Activated T-cell treated with anti-CD3 and anti-CD28 coated beads for 1 hour (primary cell): ENCODE measurements around the gene SBNO2.
A peak's percentile ranks its signal among the peaks of the same experiment; 100 is the strongest.

ENCODE experiments used
- DNase-seq: peaks from one replicate; pipeline ENCODE4 v3.0.0-alpha.2; 2020; ENCODE audit warnings: low read depth

Gene SBNO2

GRCh38 chr19:1088416-1089010 lies 85.6 kb downstream of the SBNO2 start:
- DNase-seq = no peak

GRCh38 chr19:1087813-1088415 lies 86.2 kb downstream of the SBNO2 start:
- DNase-seq = no peak

GRCh38 chr19:1086613-1087012 lies 87.5 kb downstream of the SBNO2 start:
- DNase-seq = no peak

DNA sequence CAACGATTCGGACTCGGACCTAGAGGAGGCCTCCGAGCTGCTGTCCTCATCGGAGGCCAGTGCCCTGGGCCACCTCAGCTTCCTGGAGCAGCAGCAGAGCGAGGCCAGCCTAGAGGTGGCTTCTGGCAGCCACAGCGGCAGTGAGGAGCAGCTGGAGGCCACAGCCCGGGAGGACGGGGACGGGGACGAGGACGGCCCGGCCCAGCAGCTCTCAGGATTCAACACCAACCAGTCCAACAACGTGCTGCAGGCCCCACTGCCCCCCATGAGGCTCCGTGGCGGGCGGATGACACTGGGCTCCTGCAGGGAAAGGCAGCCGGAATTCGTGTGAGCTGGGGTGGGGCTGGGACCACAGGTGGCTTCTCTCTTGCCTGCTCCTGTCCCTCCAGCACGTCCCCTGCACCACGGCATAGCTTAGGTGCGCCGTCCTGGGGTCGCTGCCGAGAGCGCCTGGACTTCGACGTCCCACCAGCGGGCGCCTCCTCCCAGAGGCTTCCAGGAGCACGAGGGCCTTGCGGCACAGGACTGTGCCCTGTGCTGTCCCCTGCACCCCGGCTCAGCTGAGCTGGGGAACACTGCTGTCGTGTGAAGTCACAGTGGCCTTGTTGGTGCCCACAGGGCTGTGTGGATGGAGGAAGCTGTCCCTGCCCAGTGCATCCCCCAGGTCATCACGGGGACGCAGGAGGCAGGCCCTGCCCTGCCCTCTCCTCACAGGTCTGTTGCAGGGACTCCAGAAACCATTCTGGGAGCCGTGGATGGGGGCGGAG lies 88.2 kb downstream of the SBNO2 start:
- DNase-seq = no peak

DNA sequence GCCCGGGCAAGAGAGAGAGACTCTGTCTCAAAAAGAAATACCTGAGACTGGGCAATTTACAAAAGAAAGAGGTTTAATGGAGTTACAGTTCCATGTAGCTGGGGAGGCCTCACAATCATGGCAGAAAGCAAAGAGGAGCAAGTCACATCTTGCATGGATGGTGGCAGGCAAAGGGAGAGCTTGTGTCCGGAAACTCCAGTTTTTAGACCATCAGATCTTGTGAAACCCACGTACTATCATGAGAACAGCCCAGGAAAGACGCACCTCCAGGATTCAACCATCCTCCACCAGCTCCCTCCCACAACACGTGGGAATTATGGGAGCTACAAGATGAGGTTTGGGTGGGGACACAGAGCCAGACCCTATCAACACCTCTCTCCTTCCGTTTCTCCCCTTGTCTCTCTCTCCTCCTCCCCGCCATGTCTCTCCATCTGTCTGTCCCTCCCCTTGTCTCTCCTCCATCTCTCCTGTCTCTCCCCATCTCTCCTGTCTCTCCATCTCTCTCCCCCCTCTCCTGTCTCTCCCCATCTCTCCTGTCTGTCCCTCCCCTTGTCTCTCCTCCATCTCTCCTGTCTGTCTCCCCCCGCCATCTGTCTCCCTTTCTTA lies 88.9 kb downstream of the SBNO2 start:
- DNase-seq = no peak

- DNase-seq = no peak
These were observed 89.8 kb downstream of the SBNO2 start for GRCh38 chr19:1084024-1084868.

DNA sequence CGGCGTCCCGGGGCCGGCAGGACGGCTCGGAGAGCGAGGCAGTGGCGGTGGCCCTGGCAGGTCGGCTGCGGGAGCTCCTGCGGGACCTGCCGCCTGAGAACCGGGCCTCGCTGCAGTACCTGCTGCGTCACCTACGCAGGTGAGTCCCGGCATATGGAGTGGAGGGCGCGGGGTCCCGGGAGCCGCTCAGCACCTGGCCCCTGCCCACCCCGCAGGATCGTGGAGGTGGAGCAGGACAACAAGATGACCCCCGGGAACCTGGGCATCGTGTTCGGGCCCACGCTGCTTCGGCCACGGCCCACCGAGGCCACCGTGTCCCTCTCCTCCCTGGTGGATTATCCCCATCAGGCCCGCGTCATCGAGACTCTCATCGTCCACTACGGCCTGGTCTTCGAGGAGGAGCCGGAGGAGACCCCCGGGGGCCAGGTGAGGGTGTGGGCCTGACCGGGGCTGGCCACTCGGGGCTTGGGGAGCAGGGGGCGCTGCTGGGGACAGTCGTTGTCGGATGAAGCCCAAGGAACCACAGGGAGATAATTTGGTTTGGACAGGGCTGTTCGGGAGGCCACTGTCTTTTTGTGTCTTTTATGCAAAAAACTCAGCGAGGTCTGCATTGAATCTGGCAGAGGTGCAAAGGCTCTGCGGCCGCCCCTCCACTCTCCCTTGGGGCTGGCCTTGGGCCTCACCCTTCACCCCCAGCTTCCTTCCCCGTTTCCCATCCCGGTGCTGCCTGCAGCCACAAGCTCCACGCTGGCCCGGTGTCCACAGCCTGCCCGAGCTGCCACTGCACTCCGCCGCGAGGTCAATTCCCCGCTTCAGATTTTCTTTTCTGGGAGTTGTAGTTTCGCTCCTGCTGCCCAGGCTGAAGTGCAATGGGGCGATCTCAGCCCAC lies 90.9 kb downstream of the SBNO2 start:
- DNase-seq = no peak

DNA sequence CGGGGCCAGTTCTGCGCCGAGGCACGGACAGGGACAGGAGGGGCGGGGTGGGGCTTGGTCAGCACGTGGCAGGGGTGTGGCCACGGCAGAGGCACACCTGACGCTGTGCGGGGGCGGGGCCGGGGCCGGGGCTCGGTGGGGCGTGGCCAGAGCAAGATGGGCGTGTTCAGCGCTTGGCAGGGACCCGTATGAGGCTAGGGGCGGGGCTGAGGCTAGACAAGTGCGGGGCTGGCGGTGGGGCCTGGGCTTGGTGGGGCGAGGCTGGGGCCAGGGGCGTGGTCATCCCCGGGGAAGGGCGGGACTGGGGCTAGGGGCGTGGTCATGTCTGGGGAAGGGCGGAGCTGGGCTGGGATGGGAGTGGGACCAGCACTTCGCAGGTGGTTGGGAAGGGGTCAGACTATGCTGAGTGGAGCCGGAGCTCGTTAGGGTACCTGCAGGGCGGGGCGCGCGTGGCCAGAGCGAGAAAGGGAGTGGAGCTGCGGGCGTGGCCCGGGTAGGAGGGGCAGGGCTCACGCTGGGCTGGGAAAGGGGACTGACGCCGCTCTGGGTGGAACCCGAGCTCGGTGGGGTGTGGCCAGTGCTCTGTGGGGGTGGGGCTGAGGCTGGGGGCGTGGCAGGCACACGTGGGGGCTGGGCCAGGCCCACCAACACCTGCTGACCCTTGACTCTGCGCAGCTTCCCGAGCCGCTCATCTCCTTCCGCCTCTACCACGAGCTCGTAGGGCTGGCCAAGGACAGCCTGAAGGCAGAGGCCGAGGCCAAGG lies 91.7 kb downstream of the SBNO2 start:
- peak; percentile 76 for DNase-seq

GRCh38 chr19:1081301-1082164 lies 92.5 kb downstream of the SBNO2 start:
- no peak for DNase-seq

DNA sequence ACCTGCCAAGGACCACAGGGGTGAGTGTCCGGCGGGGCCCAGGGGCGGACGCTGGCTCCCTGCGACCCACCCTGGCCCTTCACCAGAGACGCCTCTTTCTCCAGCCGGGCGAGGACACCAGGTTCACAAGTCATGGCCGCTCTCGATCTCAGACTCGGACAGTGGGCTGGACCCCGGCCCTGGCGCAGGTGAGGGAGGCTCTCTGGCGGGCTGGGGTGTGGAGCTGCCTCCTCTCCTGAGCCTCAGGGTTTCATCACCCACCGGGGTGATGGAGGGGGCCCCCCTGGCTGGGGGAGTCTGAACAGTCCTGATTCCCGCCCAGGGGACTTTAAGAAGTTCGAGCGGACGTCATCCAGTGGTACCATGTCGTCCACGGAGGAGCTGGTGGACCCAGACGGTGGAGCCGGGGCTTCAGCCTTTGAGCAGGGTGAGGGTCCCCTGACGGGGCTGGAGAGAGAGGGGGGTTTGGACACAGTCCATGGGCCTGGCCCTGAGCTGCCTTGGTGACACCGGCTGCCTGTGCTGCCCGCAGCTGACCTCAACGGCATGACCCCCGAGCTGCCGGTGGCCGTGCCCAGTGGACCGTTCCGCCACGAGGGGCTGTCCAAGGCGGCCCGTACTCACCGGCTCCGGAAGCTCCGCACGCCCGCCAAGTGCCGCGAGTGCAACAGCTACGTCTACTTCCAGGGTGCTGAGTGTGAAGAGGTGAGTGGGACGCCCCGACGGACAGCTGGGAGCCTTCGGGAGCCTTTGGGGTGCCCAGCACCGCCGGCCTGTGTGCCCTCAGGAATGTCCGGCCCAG lies 93.5 kb downstream of the SBNO2 start:
- DNase-seq = no peak

DNA sequence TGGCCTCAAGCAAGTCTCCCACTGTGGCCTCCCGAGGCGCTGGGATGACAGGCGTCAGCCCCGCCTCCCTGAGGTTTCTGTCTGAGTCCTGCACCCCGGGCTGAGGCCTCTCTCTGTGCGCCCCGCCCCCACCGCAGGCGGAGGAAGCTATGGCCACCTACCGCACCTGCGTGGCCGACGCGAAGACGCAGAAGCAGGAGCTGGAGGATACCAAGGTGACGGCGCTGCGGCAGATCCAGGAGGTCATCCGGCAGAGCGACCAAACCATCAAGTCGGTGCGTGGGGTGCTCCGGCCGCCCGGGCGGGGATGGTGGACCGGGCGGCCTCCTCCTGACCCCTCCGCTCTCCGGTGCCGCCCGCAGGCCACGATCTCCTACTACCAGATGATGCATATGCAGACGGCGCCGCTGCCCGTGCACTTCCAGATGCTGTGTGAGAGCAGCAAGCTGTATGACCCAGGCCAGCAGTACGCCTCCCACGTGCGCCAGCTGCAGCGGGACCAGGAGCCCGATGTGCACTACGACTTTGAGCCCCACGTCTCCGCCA lies 94.4 kb downstream of the SBNO2 start:
- DNase-seq = no peak

DNA sequence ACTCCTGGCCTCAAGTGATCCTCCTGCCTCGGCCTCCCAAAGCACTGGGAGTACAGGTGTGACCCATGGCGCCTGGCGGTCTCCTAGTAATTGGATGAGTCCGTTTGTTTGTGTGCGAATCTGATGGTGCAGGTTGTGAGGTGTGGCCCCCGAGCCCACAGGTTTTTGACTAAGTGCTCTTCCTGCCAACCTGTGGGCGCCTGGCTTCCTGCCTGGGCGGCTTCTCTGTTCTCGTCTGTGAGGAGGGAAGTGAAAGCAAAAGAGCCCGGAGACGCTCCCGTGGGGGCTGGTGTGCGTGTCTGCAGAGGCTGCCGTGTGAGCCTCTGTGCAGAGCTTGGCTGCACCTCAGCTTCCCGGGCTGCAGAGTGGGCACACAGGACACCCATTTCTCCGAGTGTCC lies 97.1 kb downstream of the SBNO2 start:
- peak; percentile 85 for DNase-seq

DNA sequence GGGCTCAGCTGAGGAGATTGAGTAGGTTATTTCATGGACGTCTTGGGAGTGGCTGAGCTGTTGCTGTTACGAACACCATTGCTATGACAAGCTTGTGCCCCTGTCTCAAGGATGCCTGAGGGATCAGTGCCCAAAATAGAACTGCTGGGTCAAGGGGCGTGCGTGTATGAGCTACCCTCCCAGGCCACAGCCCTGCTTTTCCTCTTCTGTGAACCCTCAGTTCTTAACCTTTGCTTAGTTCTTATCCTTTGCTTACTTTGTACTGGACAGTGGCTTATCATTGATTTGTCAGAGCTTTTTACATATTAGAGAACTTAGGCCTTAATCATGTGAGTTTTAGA lies 98.1 kb downstream of the SBNO2 start:
- DNase-seq = no peak

DNA sequence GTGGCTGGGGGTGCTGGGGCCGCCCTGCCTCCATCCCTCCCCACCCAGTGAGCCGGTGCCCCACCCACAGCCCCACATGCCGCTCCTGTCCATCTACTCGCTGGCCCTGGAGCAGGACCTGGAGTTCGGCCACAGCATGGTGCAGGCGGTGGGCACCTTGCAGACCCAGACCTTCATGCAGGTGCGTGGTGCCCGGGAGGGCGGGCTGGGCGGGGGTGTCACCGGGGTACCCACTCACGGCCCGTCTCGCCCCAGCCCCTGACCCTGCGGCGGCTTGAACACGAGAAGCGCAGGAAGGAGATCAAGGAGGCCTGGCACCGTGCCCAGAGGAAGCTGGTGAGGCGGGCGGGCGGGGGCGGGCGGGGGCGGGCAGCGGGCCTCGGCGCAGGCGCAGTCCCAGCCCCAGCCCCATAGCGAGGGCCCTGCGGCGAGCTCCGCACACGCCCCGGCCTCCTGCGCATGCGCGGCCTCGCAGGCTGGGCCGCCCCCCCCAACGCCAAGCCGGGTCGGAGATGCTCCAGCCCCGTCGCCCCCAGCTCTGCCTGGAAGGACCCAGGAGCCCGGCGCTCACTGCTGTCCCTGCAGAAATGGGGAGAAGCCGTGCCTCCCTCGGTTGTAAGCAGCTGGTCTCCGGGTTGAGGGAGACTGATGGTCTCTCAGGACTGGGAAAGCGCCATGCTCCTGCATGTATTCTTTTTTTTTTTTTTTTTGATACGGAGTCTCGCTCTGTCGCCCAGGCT lies 99.4 kb downstream of the SBNO2 start:
- DNase-seq = peak; percentile 99

DNA sequence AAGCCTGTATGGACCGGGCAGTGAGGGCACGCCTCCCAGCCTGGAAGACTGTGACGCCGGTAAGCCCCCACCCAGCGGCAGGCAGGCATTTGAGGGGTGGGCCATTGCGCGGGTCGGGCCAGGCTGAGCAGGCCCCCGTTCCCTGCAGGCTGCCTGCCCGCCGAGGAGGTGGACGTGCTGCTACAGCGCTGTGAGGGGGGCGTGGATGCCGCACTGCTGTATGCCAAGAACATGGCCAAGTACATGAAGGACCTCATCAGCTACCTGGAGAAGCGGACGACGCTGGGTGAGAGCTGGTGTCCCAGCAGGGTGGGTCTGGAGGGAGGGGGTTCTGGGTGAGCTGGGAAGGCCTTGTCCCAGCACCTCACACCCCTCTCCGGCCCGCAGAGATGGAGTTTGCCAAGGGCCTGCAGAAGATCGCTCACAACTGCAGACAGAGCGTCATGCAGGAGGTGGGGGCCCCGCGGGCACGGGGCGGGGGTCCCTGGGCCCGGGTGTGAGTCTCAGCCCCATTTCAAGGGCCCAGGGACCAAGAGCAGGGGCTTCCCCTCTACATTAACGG lies 100.0 kb downstream of the SBNO2 start:
- no peak for DNase-seq

DNA sequence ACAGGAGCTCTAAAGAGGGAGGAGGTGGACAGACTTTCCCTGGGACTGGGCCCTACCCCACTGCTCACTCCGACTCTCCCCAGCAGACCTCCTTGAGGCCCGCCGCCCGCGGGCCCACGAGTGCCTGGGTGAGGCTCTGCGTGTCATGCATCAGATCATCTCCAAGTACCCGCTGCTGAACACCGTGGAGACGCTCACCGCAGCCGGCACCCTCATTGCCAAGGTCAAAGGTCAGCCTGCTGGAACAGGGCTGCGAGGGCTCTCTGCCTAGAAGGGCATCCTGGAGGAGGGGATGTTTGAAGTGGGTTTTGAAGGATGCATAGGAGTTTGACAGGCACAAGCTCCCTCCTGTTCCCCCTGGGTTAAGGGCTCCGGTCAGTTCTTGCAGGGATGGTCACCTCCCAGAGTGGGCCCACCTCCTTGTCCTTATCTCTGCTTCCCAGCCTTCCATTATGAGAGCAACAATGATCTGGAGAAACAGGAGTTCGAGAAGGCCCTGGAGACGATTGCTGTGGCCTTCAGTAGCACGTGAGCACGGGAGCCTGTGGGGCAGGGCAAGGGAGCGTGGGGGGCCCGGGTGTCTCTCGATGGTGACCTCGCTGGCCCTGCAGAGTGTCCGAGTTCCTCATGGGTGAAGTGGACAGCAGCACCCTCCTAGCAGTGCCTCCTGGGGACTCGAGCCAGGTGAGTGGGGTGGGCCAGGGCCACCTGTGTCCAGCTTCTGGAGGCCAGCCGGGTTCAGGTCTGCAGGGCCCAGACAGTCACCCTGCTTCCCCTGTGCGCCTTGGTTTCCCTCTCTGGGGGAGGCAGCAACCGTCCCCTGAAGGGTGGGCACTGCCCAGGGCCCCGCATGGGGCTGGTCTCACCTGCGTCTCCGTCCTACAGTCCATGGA lies 100.8 kb downstream of the SBNO2 start:
- no peak for DNase-seq
